WI38 (cell line): ENCODE data around the gene PPP1CA.
A peak's percentile ranks its signal among the peaks of the same experiment; 100 is the strongest.
"Not testable (repeated sequence)": the region's sequence is repeated elsewhere in the genome, so short reads cannot be mapped to it uniquely, and the experiment has no call there.

Experiments used
- H3K4me3 ChIP-seq: 2 replicates; pipeline ENCODE4 v1.5.1; 2011; ENCODE audit warnings: low read depth, mild to moderate bottlenecking, control low read depth, low read length
- CTCF ChIP-seq: IDR thresholded peaks from 2 replicates; pipeline ENCODE4 v1.5.1; 2012; ENCODE audit warnings: low read depth, mild to moderate bottlenecking, control low read depth, low read length

Gene PPP1CA

GRCh38 chr11:67404515-67405195 is 3.0 kb upstream of the PPP1CA start:
- H3K4me3 ChIP-seq = no peak overlapping the region
- no peak for TF ChIP-seq CTCF

GRCh38 chr11:67403085-67403484 is 1.4 kb upstream of the PPP1CA start:
- not testable (repeated sequence) for H3K4me3 ChIP-seq

- peak overlapping the region; percentile 45 for H3K4me3 ChIP-seq
Observed at GRCh38 chr11:67402192-67402839, 658 bp upstream of the PPP1CA start.

GRCh38 chr11:67400942-67401494 is 640 bp downstream of the PPP1CA start:
- TF ChIP-seq CTCF = no peak
- peak overlapping the region; percentile 95 for H3K4me3 ChIP-seq

- peak overlapping the region; percentile 95 for H3K4me3 ChIP-seq
- TF ChIP-seq CTCF = no peak
Observed at GRCh38 chr11:67400251-67400941, 1.3 kb downstream of the PPP1CA start.

GRCh38 chr11:67398661-67399563 is 2.7 kb downstream of the PPP1CA start:
- H3K4me3 ChIP-seq = no peak overlapping the region
- no peak for TF ChIP-seq CTCF

GRCh38 chr11:67397986-67398660 is 3.5 kb downstream of the PPP1CA start:
- no peak for TF ChIP-seq CTCF
- H3K4me3 ChIP-seq = no peak overlapping the region
